ENCODE data around the gene TUBGCP2. TPM values are rescaled to one million over a fixed set of nuclear protein-coding genes. Genes with fewer than 3 reads are reported as not detected.
A peak's percentile ranks its signal among the peaks of the same experiment; 100 is the strongest.

TUBGCP2 gene
- total and polyA plus RNA-seq, 2 donors from 2014 or later: 61.4 to 93.3 TPM

DNA sequence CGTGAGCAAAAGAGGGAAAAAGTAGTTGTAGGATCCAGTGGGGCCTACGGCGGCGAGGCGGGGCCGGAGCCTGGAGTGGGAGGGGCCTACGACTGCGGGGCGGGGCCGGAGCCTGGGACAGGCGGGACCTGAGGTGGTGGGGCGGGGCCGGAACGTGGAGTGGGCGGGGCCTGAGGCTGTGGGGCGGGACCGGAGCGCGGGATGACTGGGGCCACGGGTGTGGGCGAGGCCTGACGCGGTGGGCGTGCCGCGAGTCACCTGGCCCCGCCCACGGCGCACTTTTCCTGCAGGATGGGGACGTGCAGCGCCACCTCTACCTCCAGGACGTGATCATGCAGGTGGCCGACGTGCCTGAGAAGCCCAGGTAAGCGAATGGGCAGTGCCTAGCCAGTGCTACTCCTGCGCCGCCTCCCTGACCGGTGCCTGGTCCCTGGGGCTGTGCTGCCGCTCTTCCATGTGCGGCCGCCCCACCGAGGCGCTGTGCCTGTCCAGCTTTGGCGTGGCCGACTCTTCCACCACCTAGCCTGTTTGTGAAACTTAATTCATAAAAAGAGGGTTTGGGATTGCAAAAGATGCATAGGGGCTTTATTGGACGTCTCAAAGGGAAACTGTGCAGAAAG lies 538 bp upstream of the TUBGCP2 start:
- no peaks in the 10 kb centered on the region for H3K27me3 ChIP-seq (ENCODE audit: control insufficient read depth, insufficient read depth, low read length)
- peaks cover 3 to 27% (median 14%) of the 10 kb centered on the region in 3 donors for H3K4me1 ChIP-seq (ENCODE audit: control insufficient read depth in 2 of 3, insufficient read depth in 2 of 3, low read depth in 1 of 3, low read length in 3 of 3)
- H3K9me3 ChIP-seq (ENCODE audit: control insufficient read depth in 2 of 3, insufficient read depth in 1 of 3, low read length in 3 of 3): no peaks in the 10 kb centered on the region
- TF ChIP-seq, protein P1, sequence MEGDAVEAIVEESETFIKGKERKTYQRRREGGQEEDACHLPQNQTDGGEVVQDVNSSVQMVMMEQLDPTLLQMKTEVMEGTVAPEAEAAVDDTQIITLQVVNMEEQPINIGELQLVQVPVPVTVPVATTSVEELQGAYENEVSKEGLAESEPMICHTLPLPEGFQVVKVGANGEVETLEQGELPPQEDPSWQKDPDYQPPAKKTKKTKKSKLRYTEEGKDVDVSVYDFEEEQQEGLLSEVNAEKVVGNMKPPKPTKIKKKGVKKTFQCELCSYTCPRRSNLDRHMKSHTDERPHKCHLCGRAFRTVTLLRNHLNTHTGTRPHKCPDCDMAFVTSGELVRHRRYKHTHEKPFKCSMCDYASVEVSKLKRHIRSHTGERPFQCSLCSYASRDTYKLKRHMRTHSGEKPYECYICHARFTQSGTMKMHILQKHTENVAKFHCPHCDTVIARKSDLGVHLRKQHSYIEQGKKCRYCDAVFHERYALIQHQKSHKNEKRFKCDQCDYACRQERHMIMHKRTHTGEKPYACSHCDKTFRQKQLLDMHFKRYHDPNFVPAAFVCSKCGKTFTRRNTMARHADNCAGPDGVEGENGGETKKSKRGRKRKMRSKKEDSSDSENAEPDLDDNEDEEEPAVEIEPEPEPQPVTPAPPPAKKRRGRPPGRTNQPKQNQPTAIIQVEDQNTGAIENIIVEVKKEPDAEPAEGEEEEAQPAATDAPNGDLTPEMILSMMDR (IDR thresholded peaks at IDR 0.05; ENCODE audit: borderline replicate concordance, extremely low read depth, insufficient read depth): no peak
- peak overlapping the region; percentile 90 to 97 for H3K27ac ChIP-seq (ENCODE audit: low read depth in 2 of 2, low read length in 2 of 2)
- DNase-seq (peak; percentile 89 to 98 (median 94)), FAIRE-seq (no peak)
- H3K4me3 ChIP-seq (ENCODE audit: low read length in 3 of 3): peak overlapping the region; percentile 89 to 95 (median 90)
- H3K9ac ChIP-seq (ENCODE audit: low read length in 3 of 3): peak overlapping the region in 2 of 3 donors; percentile 49 to 68
- H3K36me3 ChIP-seq (ENCODE audit: control insufficient read depth in 2 of 3, insufficient read depth in 3 of 3, low read length in 3 of 3): peaks cover 0 to 16% (median 2%) of the 10 kb centered on the region in 3 donors
- intact Hi-C loops (cut with DNase I): no loop called here

DNA sequence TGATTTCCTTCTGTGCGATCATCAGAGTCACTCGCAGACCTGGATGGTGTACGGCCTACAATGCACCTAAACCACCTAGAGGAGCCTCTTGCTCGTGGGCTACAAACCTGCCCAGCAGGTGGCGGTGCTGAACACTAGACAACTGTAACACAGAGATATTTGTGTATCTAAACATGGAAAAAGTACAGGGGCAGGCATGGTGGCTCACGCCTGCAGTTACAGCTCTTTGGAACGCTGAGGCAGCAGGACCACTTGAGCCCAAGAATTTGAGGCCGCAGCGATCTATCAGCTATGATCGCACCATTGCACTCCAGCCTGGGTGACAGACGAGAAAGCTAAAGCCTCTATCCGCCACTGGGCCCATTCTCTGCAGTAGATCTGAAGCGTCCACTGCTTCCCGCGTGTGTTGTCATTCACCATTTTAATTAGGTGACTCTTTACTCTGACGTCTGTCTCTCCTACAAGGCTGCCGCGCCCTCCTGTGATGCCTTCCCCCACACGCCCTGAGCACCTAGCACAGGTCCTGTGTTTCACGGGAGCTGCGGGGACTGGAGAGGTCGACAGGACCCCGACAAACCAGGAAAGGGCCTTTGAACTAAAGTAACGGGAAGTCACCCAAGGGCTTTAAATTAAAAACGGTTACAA lies 774 bp downstream of the TUBGCP2 start:
- FAIRE-seq (no peak), DNase-seq (peak; percentile 88 to 93 (median 91))
- Histone ChIP-seq H3K27ac (ENCODE audit: low read depth in 2 of 2, low read length in 2 of 2) (peak overlapping the region; percentile 90 to 97), H3K9me3 (ENCODE audit: control insufficient read depth in 2 of 3, insufficient read depth in 1 of 3, low read length in 3 of 3) (no peaks in the 10 kb centered on the region), H3K4me1 (ENCODE audit: control insufficient read depth in 2 of 3, insufficient read depth in 2 of 3, low read depth in 1 of 3, low read length in 3 of 3) (peaks cover 3 to 27% (median 14%) of the 10 kb centered on the region in 3 donors), H3K9ac (ENCODE audit: low read length in 3 of 3) (peak overlapping the region; percentile 68 to 79 (median 78)), H3K4me3 (ENCODE audit: low read length in 3 of 3) (peak overlapping the region; percentile 89 to 95 (median 90)), H3K27me3 (ENCODE audit: control insufficient read depth, insufficient read depth, low read length) (no peaks in the 10 kb centered on the region), H3K36me3 (ENCODE audit: control insufficient read depth in 2 of 3, insufficient read depth in 3 of 3, low read length in 3 of 3) (peaks cover 0 to 15% (median 2%) of the 10 kb centered on the region in 3 donors)
- TF ChIP-seq, protein P1 (IDR thresholded peaks at IDR 0.05; ENCODE audit: borderline replicate concordance, extremely low read depth, insufficient read depth): peak; percentile 65
- intact Hi-C loops (cut with DNase I): no loop called here

DNA sequence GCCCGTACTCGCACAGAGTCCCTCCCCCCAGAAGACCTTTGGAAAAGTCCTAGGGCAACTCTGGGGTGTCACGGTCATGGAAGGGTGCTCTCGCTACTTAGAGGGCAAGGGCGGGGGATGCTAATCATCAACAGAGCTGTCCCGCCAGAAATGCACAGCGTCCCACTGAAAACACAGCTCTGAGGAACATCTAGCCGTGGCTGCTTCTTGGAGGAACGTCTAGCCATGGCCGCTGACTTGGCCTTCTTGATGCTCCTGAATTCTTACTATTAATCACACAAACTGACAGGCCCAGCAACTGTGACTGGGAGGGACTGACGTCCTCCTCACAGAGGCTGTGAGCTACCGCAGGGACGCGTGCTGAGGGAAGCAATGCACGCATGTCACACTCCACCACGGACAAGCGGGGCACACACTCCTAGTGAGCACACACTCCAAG lies 1.7 kb downstream of the TUBGCP2 start:
- Histone ChIP-seq H3K4me1 (ENCODE audit: control insufficient read depth in 2 of 3, insufficient read depth in 2 of 3, low read depth in 1 of 3, low read length in 3 of 3) (peaks cover 3 to 27% (median 14%) of the 10 kb centered on the region in 3 donors), H3K9ac (ENCODE audit: low read length in 3 of 3) (peak overlapping the region in 1 of 3 donors; percentile 68), H3K27ac (ENCODE audit: low read depth in 2 of 2, low read length in 2 of 2) (peak overlapping the region; percentile 44 to 56), H3K4me3 (ENCODE audit: low read length in 3 of 3) (peak overlapping the region in 2 of 3 donors; percentile 89 to 95), H3K27me3 (ENCODE audit: control insufficient read depth, insufficient read depth, low read length) (no peaks in the 10 kb centered on the region), H3K36me3 (ENCODE audit: control insufficient read depth in 2 of 3, insufficient read depth in 3 of 3, low read length in 3 of 3) (peaks cover 2 to 20% (median 4%) of the 10 kb centered on the region in 3 donors), H3K9me3 (ENCODE audit: control insufficient read depth in 2 of 3, insufficient read depth in 1 of 3, low read length in 3 of 3) (no peaks in the 10 kb centered on the region)
- DNase-seq (peak in 4 of 5 donors; percentile 30 to 71 (median 56)), FAIRE-seq (no peak)
- intact Hi-C loops (cut with DNase I): no loop called here
- TF ChIP-seq, protein P1 (IDR thresholded peaks at IDR 0.05; ENCODE audit: borderline replicate concordance, extremely low read depth, insufficient read depth): no peak
